ENCODE measurements around the gene LAMA1. TPM values are rescaled to one million over a fixed set of nuclear protein-coding genes. Genes with fewer than 3 reads are reported as not detected.

LAMA1 gene
- total and polyA plus RNA-seq, 2 donors (not counting 3 experiments of a cell fraction or from before 2014, with no cell fraction given), result 0.04 TPM; not detected in 1

GRCh38 chr18:7122376-7122775, 4.8 kb upstream of the LAMA1 start:
- Histone ChIP-seq H3K9me3 (replicated peaks; ENCODE audit: control insufficient read depth, insufficient read depth, low read length) (no peaks in the 10 kb centered on the region), H3K27ac (ENCODE audit: insufficient read depth, low read depth, low read length) (no peak overlapping the region), H3K4me3 (replicated peaks in 1 of 3; ENCODE audit: insufficient read depth in 1 of 3, low read depth in 1 of 3, low read length in 3 of 3) (no peak overlapping the region), H3K9me1 (replicated peaks; ENCODE audit: control insufficient read depth, extremely low read depth, insufficient read depth, low read length) (no peaks in the 10 kb centered on the region), H3K79me2 (ENCODE audit: control insufficient read depth, insufficient read depth, low read length) (no peaks in the 10 kb centered on the region), H3K4me2 (ENCODE audit: insufficient read depth, low read length) (no peak overlapping the region), H3K4me1 (ENCODE audit: control insufficient read depth, extremely low read depth, insufficient read depth, low read length) (no peaks in the 10 kb centered on the region), H2AFZ (ENCODE audit: low read depth, low read length) (no peak overlapping the region), H3K9ac (replicated peaks; ENCODE audit: extremely low read depth, insufficient read depth, low read length) (no peak overlapping the region), H3K36me3 (ENCODE audit: control insufficient read depth in 2 of 2, extremely low read depth in 1 of 2, insufficient read depth in 2 of 2, low read length in 2 of 2) (no peaks in the 10 kb centered on the region), H3K27me3 (ENCODE audit: control insufficient read depth in 2 of 2, insufficient read depth in 2 of 2, low read length in 2 of 2) (peaks cover 6 to 19% of the 10 kb centered on the region in 2 experiments), H4K20me1 (replicated peaks; ENCODE audit: control insufficient read depth, extremely low read depth, insufficient read depth, low read length) (no peaks in the 10 kb centered on the region)
- dilution Hi-C loops (cut with MboI; ENCODE audit: extremely low pct_ligation_motif_present, low sequenced_read_pairs), result no loop called here
- no peak for FAIRE-seq
- TF ChIP-seq POLR2A (IDR thresholded peaks at IDR 0.05; ENCODE audit: low read depth, low read length), result no peak
- no peak for TF ChIP-seq MYC (IDR thresholded peaks at IDR 0.05; ENCODE audit: low read depth, low read length)
- TF ChIP-seq GATA2 (IDR thresholded peaks at IDR 0.05; ENCODE audit: insufficient read depth, insufficient read length, low read depth, low read length), result no peak
- TF ChIP-seq, protein P1, sequence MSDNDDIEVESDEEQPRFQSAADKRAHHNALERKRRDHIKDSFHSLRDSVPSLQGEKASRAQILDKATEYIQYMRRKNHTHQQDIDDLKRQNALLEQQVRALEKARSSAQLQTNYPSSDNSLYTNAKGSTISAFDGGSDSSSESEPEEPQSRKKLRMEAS (IDR thresholded peaks at IDR 0.05; ENCODE audit: insufficient read depth, insufficient read length), result no peak
- no peak for TF ChIP-seq JUN (IDR thresholded peaks at IDR 0.05; ENCODE audit: borderline replicate concordance, insufficient read depth, insufficient read length, low read depth)
- TF ChIP-seq FOS (IDR thresholded peaks at IDR 0.05; ENCODE audit: borderline replicate concordance, insufficient read depth, low read length), result no peak
- TF ChIP-seq POLR2AphosphoS5 (IDR thresholded peaks at IDR 0.05; ENCODE audit: insufficient read depth, low read depth, low read length), result no peak
- TF ChIP-seq EZH2 (IDR thresholded peaks at IDR 0.05; ENCODE audit: borderline replicate concordance, low read depth, low read length, severe bottlenecking), result no peak
- TF ChIP-seq, protein P2, sequence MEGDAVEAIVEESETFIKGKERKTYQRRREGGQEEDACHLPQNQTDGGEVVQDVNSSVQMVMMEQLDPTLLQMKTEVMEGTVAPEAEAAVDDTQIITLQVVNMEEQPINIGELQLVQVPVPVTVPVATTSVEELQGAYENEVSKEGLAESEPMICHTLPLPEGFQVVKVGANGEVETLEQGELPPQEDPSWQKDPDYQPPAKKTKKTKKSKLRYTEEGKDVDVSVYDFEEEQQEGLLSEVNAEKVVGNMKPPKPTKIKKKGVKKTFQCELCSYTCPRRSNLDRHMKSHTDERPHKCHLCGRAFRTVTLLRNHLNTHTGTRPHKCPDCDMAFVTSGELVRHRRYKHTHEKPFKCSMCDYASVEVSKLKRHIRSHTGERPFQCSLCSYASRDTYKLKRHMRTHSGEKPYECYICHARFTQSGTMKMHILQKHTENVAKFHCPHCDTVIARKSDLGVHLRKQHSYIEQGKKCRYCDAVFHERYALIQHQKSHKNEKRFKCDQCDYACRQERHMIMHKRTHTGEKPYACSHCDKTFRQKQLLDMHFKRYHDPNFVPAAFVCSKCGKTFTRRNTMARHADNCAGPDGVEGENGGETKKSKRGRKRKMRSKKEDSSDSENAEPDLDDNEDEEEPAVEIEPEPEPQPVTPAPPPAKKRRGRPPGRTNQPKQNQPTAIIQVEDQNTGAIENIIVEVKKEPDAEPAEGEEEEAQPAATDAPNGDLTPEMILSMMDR (IDR thresholded peaks at IDR 0.05; ENCODE audit: extremely low read depth in 1 of 2, insufficient read depth in 1 of 2, low read depth in 1 of 2, low read length in 2 of 2), result no peak
- intact Hi-C loops (cut with micrococcal nuclease), result no loop called here
- no TSS peak for BruUV-seq (replicated peaks)
- POLR2A ChIA-PET, result no interaction called here
- CTCF ChIA-PET, result interaction anchor here (1.1 kb wide), 1 partner anchor 9 kb away, joined by 4 read pairs; no protein-coding TSS in a partner anchor
- DNase-seq (ENCODE audit: low read depth, low spot score), result no peak

Measured in endothelial cell of umbilical vein (primary cell).